ENCODE data around the gene DIPK2A. TPM values are rescaled to one million over a fixed set of nuclear protein-coding genes. Genes with fewer than 3 reads are reported as not detected.
A peak's percentile ranks its signal among the peaks of the same experiment; 100 is the strongest.

Gene DIPK2A
- total RNA-seq, 1 experiment from 2014 or later, result 5.8 TPM

- POLR2A ChIA-PET, result interaction anchor here (1.0 to 3.5 kb wide), 3 partner anchors 12 to 17 kb away, joined by 5 to 11 read pairs (median 5); partner anchors contain the start of gene DIPK2A
- TF ChIP-seq CTCF (IDR thresholded peaks at IDR 0.05; ENCODE audit: unreplicated experiment), result no peak
Measured at GRCh38 chr3:143957453-143957852, 14.2 kb upstream of the DIPK2A start.

GRCh38 chr3:143958966-143959365 is 12.7 kb upstream of the DIPK2A start:
- Mint-ChIP-seq H3K4me1 (ENCODE audit: insufficient read depth, unreplicated experiment) (no peaks in the 10 kb centered on the region), H3K27ac (ENCODE audit: low read depth, unreplicated experiment) (no peak overlapping the region), H3K9me3 (ENCODE audit: unreplicated experiment) (peaks cover 12% of the 10 kb centered on the region), H3K36me3 (ENCODE audit: insufficient read depth, unreplicated experiment) (no peaks in the 10 kb centered on the region), H3K27me3 (ENCODE audit: insufficient read depth, unreplicated experiment) (no peaks in the 10 kb centered on the region), H3K4me3 (ENCODE audit: unreplicated experiment) (no peak overlapping the region)
- no TSS peak for BruUV-seq (replicated peaks)
- intact Hi-C loops (cut with micrococcal nuclease), result no loop called here
- no peak for DNase-seq (ENCODE audit: unreplicated experiment)
- POLR2A ChIA-PET, result interaction anchor here (3.5 kb wide), 1 partner anchor 13 kb away, joined by 11 read pairs; the partner anchor contains the start of gene DIPK2A
- CTCF ChIA-PET, result interaction anchor here (3.3 kb wide), 1 partner anchor 13 kb away, joined by 12 read pairs; the partner anchor contains the start of gene DIPK2A
- no peak for TF ChIP-seq CTCF (IDR thresholded peaks at IDR 0.05; ENCODE audit: unreplicated experiment)

More at GRCh38 chr3:143957453-143957852, 14.2 kb upstream of the DIPK2A start:
- Mint-ChIP-seq H3K4me1 (ENCODE audit: insufficient read depth, unreplicated experiment) (no peaks in the 10 kb centered on the region), H3K27me3 (ENCODE audit: insufficient read depth, unreplicated experiment) (no peaks in the 10 kb centered on the region), H3K4me3 (ENCODE audit: unreplicated experiment) (no peak overlapping the region), H3K9me3 (ENCODE audit: unreplicated experiment) (peaks cover 12% of the 10 kb centered on the region), H3K36me3 (ENCODE audit: insufficient read depth, unreplicated experiment) (no peaks in the 10 kb centered on the region), H3K27ac (ENCODE audit: low read depth, unreplicated experiment) (no peak overlapping the region)
- intact Hi-C loops (cut with micrococcal nuclease), result no loop called here
- DNase-seq (ENCODE audit: unreplicated experiment), result no peak
- no TSS peak for BruUV-seq (replicated peaks)
- CTCF ChIA-PET, result interaction anchor here (0.6 to 1.3 kb wide), 4 partner anchors 18 to 183 kb away, joined by 3 to 5 read pairs (median 4); no protein-coding TSS in a partner anchor

GRCh38 chr3:143961342-143961741 is 10.3 kb upstream of the DIPK2A start:
- Mint-ChIP-seq H3K27me3 (ENCODE audit: insufficient read depth, unreplicated experiment) (no peaks in the 10 kb centered on the region), H3K4me1 (ENCODE audit: insufficient read depth, unreplicated experiment) (no peaks in the 10 kb centered on the region), H3K36me3 (ENCODE audit: insufficient read depth, unreplicated experiment) (no peaks in the 10 kb centered on the region), H3K27ac (ENCODE audit: low read depth, unreplicated experiment) (no peak overlapping the region), H3K9me3 (ENCODE audit: unreplicated experiment) (peaks cover 12% of the 10 kb centered on the region), H3K4me3 (ENCODE audit: unreplicated experiment) (no peak overlapping the region)
- ChIA-PET CTCF (interaction anchor here (3.3 kb wide), 1 partner anchor 10 kb away, joined by 12 read pairs; the partner anchor contains the start of gene DIPK2A), POLR2A (no interaction called here)
- intact Hi-C loops (cut with micrococcal nuclease), result no loop called here
- no peak for TF ChIP-seq CTCF (IDR thresholded peaks at IDR 0.05; ENCODE audit: unreplicated experiment)
- no peak for DNase-seq (ENCODE audit: unreplicated experiment)
- no TSS peak for BruUV-seq (replicated peaks)

GRCh38 chr3:143963946-143964345 is 7.7 kb upstream of the DIPK2A start:
- peak; percentile 42 for DNase-seq (ENCODE audit: unreplicated experiment)
- intact Hi-C loops (cut with micrococcal nuclease), result no loop called here
- no TSS peak for BruUV-seq (replicated peaks)
- Mint-ChIP-seq H3K36me3 (ENCODE audit: insufficient read depth, unreplicated experiment) (no peaks in the 10 kb centered on the region), H3K27ac (ENCODE audit: low read depth, unreplicated experiment) (no peak overlapping the region), H3K4me1 (ENCODE audit: insufficient read depth, unreplicated experiment) (no peaks in the 10 kb centered on the region), H3K9me3 (ENCODE audit: unreplicated experiment) (peaks cover 8% of the 10 kb centered on the region), H3K4me3 (ENCODE audit: unreplicated experiment) (no peak overlapping the region), H3K27me3 (ENCODE audit: insufficient read depth, unreplicated experiment) (no peaks in the 10 kb centered on the region)
- TF ChIP-seq CTCF (IDR thresholded peaks at IDR 0.05; ENCODE audit: unreplicated experiment), result no peak
- POLR2A ChIA-PET, result interaction anchor here (0.7 to 1.4 kb wide), 3 partner anchors 7 to 80 kb away, joined by 3 to 6 read pairs (median 4); partner anchors contain the start of gene DIPK2A
- CTCF ChIA-PET, result interaction anchor here (1.5 kb wide), 1 partner anchor 12 kb away, joined by 5 read pairs; no protein-coding TSS in a partner anchor
